A549 (cell line): ENCODE data around the gene GALC. TPM values are rescaled to one million over a fixed set of nuclear protein-coding genes. Genes with fewer than 3 reads are reported as not detected.

Source experiments
- ATAC-seq, 2 experiments: fragments of 200-7000 bp in 1 of 2; fragments of >200 bp in 1 of 2; cut with Nextera tagmentation in 1 of 2; cut with Tn5 transposase in 1 of 2; 3 replicates each; pipeline versions ENCODE4 v1.8.0 to v1.9.1; 2018 to 2020; ENCODE audit warnings: mild to moderate bottlenecking in 1 of 2, moderate library complexity in 1 of 2
- CTCF ChIA-PET: fragments of 300-600 bp; sonication (Branson Sonifier 250); formaldehyde crosslinking; extraction: SDS; loops from one replicate; lab custom pipeline; 2021; ENCODE audit warnings: antibody characterized with exemption, inconsistent platforms; lab: Yijun Ruan, JAX
- POLR2A ChIA-PET: fragments of 350-600 bp; formaldehyde crosslinking; extraction: SDS; loops from one replicate; lab custom pipeline; 2021; ENCODE audit warnings: antibody characterized with exemption, inconsistent platforms; lab: Yijun Ruan, JAX
- DNase-seq, 2 experiments: peaks; one replicate each; pipeline versions ENCODE4 v3.0.0 to v3.0.0-alpha.2; 2011 to 2016; ENCODE audit warnings: low read depth in 1 of 2, low spot score in 1 of 2
- FAIRE-seq: peaks from 2 replicates; lab custom pipeline; 2011; peaks lifted over from hg19 to GRCh38; lab: Jason Lieb, UNC
- H3K27ac ChIP-seq, 2 experiments: fragments of >200 bp; sonication (Bioruptor Twin); formaldehyde crosslinking; 3 replicates each; pipeline ENCODE4 v1.5.1; 2016 to 2017
- H3K4me1 ChIP-seq: fragments of >200 bp; sonication (Bioruptor Twin); formaldehyde crosslinking; 3 replicates; pipeline ENCODE4 v1.6.1; 2016
- H3K4me2 ChIP-seq: fragments of >200 bp; sonication (Bioruptor Twin); formaldehyde crosslinking; 3 replicates; pipeline ENCODE4 v1.6.1; 2016
- H3K4me3 ChIP-seq: fragments of >200 bp; sonication (Bioruptor Twin); formaldehyde crosslinking; 3 replicates; pipeline ENCODE4 v1.5.1; 2016
- H3K9me3 ChIP-seq: fragments of >200 bp; sonication (Bioruptor Twin); formaldehyde crosslinking; 3 replicates; pipeline ENCODE4 v1.6.1; 2016
- CBX2 ChIP-seq: fragments of 200-600 bp; sonication (generic); IDR thresholded peaks from 2 replicates; pipeline ENCODE4 v1.6.1; 2016; ENCODE audit warnings: low read depth, mild to moderate bottlenecking, borderline replicate concordance
- CBX8 ChIP-seq: fragments of 200-600 bp; sonication (generic); IDR thresholded peaks from 2 replicates; pipeline ENCODE4 v1.6.1; 2016
- CHD2 ChIP-seq: fragments of 150-350 bp; IDR thresholded peaks from 2 replicates; pipeline ENCODE4 v1.6.1; 2014; ENCODE audit warnings: low read length; ENCODE audit not compliant: partially characterized antibody
- EHMT2 ChIP-seq: fragments of 200-600 bp; sonication (generic); IDR thresholded peaks from 2 replicates; pipeline ENCODE4 v1.6.1; 2016; ENCODE audit warnings: antibody characterized with exemption, low read depth, mild to moderate bottlenecking, moderate library complexity
- EP300 ChIP-seq, 2 experiments: fragments of >200 bp; sonication (Bioruptor Twin); formaldehyde crosslinking; IDR thresholded peaks; 2 replicates in 1 of 2; 3 replicates in 1 of 2; pipeline ENCODE4 v1.6.1; 2016 to 2017
- FOXS1 ChIP-seq: fragments of 250-450 bp; sonication (Bioruptor Pico); IDR thresholded peaks from 2 replicates; pipeline ENCODE4 v1.5.0; 2020; ENCODE audit warnings: mild to moderate bottlenecking, moderate library complexity
- HES2 ChIP-seq: fragments of >200 bp; sonication (Bioruptor Twin); formaldehyde crosslinking; IDR thresholded peaks from 2 replicates; pipeline ENCODE4 v1.6.1; 2016
- HEYL ChIP-seq: fragments of 250-450 bp; sonication (Bioruptor Pico); IDR thresholded peaks from 2 replicates; pipeline ENCODE4 v1.8.0; 2021; ENCODE audit warnings: mild to moderate bottlenecking, moderate library complexity
- HOXA7 ChIP-seq: fragments of 250-450 bp; sonication (Bioruptor Pico); IDR thresholded peaks from 2 replicates; pipeline ENCODE4 v1.5.0; 2020; ENCODE audit warnings: mild to moderate bottlenecking, moderate library complexity
- HOXB5 ChIP-seq: fragments of 250-450 bp; sonication (Bioruptor Pico); IDR thresholded peaks from 2 replicates; pipeline ENCODE4 v1.5.0; 2020; ENCODE audit warnings: mild to moderate bottlenecking, moderate library complexity
- JUN ChIP-seq, 2 experiments: fragments of >200 bp; sonication (Bioruptor Twin); formaldehyde crosslinking; IDR thresholded peaks; 2 replicates in 1 of 2; 3 replicates in 1 of 2; pipeline ENCODE4 v1.6.1; 2016 to 2017
- KDM5A ChIP-seq: fragments of 200-600 bp; sonication (generic); IDR thresholded peaks from 2 replicates; pipeline ENCODE4 v1.6.1; 2016; ENCODE audit warnings: antibody characterized with exemption, mild to moderate bottlenecking
- MAX ChIP-seq: IDR thresholded peaks from 2 replicates; pipeline ENCODE4 v1.6.1; 2012
- NR3C1 ChIP-seq: fragments of >200 bp; sonication (Bioruptor Twin); formaldehyde crosslinking; IDR thresholded peaks from 3 replicates; pipeline ENCODE4 v1.6.1; 2017
- RFX5 ChIP-seq: fragments of 450-650 bp; IDR thresholded peaks from 2 replicates; pipeline ENCODE4 v1.7.1; 2014; ENCODE audit warnings: antibody characterized with exemption, mild to moderate bottlenecking, moderate library complexity
- RNF2 ChIP-seq: fragments of 200-600 bp; sonication (generic); IDR thresholded peaks from 2 replicates; pipeline ENCODE4 v1.6.1; 2016; ENCODE audit warnings: low read depth, mild to moderate bottlenecking, antibody characterized with exemption, moderate library complexity, borderline replicate concordance
- ZFP36 ChIP-seq: fragments of 450-650 bp; IDR thresholded peaks from 2 replicates; pipeline ENCODE4 v1.6.1; 2014; ENCODE audit warnings: borderline replicate concordance; ENCODE audit not compliant: partially characterized antibody
- ZNF302 ChIP-seq: fragments of 250-450 bp; sonication (Bioruptor Pico); IDR thresholded peaks from 2 replicates; pipeline ENCODE4 v1.9.0; 2021; ENCODE audit warnings: inconsistent platforms, mild to moderate bottlenecking, moderate library complexity
- WGBS: methylation state at CpG from one replicate; pipeline ENCODE4 v1.1.6; 2017; ENCODE audit errors: missing lambda C conversion rate; 5-methylcytosine and 5-hydroxymethylcytosine counted together
- polyA plus RNA-seq, 4 experiments: library from polyadenylated mRNA; depleted of rRNA in 3 of 4; stranded (reverse); fragments of >200 nt; fragmentation: RNase III in 1 of 4; extraction: RNeasy Plus Mini Kit Qiagen cat#74134 plus additional on column Dnase treatment in 1 of 4; gene quantifications; 2 replicates in 3 of 4; 3 replicates in 1 of 4; pipeline ENCODE4 v1.2.3, GENCODE V29; 2011 to 2017
- TF ChIP-seq, protein P1 (sequence below): IDR thresholded peaks from 2 replicates; pipeline ENCODE4 v1.6.1; 2012
- TF ChIP-seq, protein P2 (sequence below): fragments of >200 bp; sonication (Bioruptor Twin); formaldehyde crosslinking; IDR thresholded peaks from 3 replicates; pipeline ENCODE4 v1.5.1; 2016
- TF ChIP-seq, protein P3 (sequence below): fragments of 250-450 bp; sonication (Bioruptor Pico); IDR thresholded peaks from 2 replicates; pipeline ENCODE4 v1.5.0; 2021; ENCODE audit warnings: mild to moderate bottlenecking, moderate library complexity, borderline replicate concordance
- TF ChIP-seq, protein P4 (sequence below): IDR thresholded peaks from 2 replicates; pipeline ENCODE4 v1.6.1; 2012; ENCODE audit warnings: low read depth, borderline replicate concordance

GALC gene
- polyA plus RNA-seq, 2 of the 4 experiments (the other 2 are of a cell fraction), result 15.5 to 38.3 TPM

DNA sequence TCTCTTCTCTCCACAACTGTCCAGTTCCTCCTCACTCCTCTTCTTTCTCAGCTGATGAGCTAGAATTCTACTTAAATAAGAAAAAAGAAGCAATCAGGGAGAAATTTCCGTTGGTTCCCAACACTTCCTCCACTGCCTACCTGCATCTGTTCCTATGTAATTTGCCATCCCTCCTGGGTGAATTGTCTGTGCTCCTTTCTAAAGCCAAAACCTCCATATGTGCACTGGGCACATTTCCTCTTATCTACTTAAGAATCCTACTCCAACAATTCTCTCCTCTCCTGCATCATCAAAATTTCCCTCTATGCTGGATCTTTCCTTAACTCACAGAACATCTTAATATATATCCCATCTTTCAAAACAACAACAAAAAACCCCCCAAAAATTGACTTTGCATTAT is 47.2 kb upstream of the GALC start (continued):
- TF ChIP-seq, protein P1, sequence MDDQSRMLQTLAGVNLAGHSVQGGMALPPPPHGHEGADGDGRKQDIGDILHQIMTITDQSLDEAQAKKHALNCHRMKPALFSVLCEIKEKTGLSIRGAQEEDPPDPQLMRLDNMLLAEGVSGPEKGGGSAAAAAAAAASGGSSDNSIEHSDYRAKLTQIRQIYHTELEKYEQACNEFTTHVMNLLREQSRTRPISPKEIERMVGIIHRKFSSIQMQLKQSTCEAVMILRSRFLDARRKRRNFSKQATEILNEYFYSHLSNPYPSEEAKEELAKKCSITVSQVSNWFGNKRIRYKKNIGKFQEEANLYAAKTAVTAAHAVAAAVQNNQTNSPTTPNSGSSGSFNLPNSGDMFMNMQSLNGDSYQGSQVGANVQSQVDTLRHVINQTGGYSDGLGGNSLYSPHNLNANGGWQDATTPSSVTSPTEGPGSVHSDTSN, result no peak
- TF ChIP-seq RNF2, result no peak
- no peak for TF ChIP-seq MAX
- TF ChIP-seq HEYL, result no peak

GRCh38 chr14:88039197-88039596 is 46.2 kb upstream of the GALC start:
- ChIA-PET CTCF (no interaction called here), POLR2A (no interaction called here)
- DNase-seq, result no peak
- Histone ChIP-seq H3K4me3 (no peak overlapping the region), H3K4me2 (no peak overlapping the region), H3K9me3 (no peaks in the 10 kb centered on the region), H3K27ac (no peak overlapping the region), H3K4me1 (peaks cover 9% of the 10 kb centered on the region; the same call in 2 of the 3 replicates)
- FAIRE-seq, result no peak
- no peak for TF ChIP-seq CBX8
- TF ChIP-seq, protein P2, sequence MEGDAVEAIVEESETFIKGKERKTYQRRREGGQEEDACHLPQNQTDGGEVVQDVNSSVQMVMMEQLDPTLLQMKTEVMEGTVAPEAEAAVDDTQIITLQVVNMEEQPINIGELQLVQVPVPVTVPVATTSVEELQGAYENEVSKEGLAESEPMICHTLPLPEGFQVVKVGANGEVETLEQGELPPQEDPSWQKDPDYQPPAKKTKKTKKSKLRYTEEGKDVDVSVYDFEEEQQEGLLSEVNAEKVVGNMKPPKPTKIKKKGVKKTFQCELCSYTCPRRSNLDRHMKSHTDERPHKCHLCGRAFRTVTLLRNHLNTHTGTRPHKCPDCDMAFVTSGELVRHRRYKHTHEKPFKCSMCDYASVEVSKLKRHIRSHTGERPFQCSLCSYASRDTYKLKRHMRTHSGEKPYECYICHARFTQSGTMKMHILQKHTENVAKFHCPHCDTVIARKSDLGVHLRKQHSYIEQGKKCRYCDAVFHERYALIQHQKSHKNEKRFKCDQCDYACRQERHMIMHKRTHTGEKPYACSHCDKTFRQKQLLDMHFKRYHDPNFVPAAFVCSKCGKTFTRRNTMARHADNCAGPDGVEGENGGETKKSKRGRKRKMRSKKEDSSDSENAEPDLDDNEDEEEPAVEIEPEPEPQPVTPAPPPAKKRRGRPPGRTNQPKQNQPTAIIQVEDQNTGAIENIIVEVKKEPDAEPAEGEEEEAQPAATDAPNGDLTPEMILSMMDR, result no peak
- no peak for TF ChIP-seq HES2
- no peak for TF ChIP-seq EHMT2
- TF ChIP-seq ZNF302 (CRISPR knock-in tag), result no peak
- TF ChIP-seq HOXB5 (CRISPR knock-in tag), result no peak
- TF ChIP-seq, protein P1, result no peak
- TF ChIP-seq CBX2, result no peak
- TF ChIP-seq NR3C1, result no peak
- no peak for TF ChIP-seq RFX5
- WGBS, result 53% methylated on average over 3 of the region's 3 CpGs
- no peak for ATAC-seq

DNA sequence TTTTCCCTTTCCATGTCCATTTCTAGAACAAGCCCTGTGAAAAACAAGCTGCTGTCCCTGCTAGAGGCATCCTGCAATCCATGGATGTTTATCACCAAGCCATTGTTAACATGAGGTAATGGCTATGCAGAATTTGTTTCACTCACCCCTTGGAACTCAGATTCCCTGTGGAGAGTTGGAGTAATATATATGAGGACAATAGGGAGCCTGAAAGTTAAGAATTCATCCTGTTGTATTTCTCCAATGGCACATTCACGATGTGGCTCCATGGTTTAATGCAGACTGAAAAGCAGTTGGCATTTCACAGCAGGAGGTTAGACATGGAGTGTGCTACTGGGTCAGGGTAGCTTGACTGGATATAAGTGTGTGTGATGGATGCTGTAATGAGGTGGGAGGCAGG is 44.3 kb upstream of the GALC start:
- CTCF ChIA-PET, result interaction anchor here (1.3 to 2.3 kb wide), 2 partner anchors 23 to 24 kb away, joined by 3 to 8 read pairs; no protein-coding TSS in a partner anchor
- Histone ChIP-seq H3K4me2 (no peak overlapping the region), H3K27ac (no peak overlapping the region), H3K4me1 (no peaks in the 10 kb centered on the region), H3K9me3 (no peaks in the 10 kb centered on the region), H3K4me3 (no peak overlapping the region)
- FAIRE-seq (no peak), ATAC-seq (no peak), DNase-seq (no peak)
- WGBS, result 35% methylated on average over 1 of the region's 1 CpG
- POLR2A ChIA-PET, result no interaction called here
- TF ChIP-seq JUN (IDR thresholded peaks at IDR 0.05) (no peak), KDM5A (no peak), CBX2 (no peak), CHD2 (no peak), FOXS1 (CRISPR knock-in tag) (no peak), EP300 (IDR thresholded peaks at IDR 0.05) (no peak), HEYL (no peak), RFX5 (no peak), MAX (no peak), ZFP36 (no peak), HOXA7 (CRISPR knock-in tag) (no peak)
- TF ChIP-seq, protein P3, sequence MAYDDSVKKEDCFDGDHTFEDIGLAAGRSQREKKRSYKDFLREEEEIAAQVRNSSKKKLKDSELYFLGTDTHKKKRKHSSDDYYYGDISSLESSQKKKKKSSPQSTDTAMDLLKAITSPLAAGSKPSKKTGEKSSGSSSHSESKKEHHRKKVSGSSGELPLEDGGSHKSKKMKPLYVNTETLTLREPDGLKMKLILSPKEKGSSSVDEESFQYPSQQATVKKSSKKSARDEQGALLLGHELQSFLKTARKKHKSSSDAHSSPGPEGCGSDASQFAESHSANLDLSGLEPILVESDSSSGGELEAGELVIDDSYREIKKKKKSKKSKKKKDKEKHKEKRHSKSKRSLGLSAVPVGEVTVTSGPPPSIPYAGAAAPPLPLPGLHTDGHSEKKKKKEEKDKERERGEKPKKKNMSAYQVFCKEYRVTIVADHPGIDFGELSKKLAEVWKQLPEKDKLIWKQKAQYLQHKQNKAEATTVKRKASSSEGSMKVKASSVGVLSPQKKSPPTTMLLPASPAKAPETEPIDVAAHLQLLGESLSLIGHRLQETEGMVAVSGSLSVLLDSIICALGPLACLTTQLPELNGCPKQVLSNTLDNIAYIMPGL (CRISPR knock-in tag), result no peak
- TF ChIP-seq, protein P2, result no peak
- TF ChIP-seq, protein P4, sequence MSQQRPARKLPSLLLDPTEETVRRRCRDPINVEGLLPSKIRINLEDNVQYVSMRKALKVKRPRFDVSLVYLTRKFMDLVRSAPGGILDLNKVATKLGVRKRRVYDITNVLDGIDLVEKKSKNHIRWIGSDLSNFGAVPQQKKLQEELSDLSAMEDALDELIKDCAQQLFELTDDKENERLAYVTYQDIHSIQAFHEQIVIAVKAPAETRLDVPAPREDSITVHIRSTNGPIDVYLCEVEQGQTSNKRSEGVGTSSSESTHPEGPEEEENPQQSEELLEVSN, result no peak
